OCI-LY3 (cell line): ENCODE data around the gene RAD17.

Experiments
- H2AFZ ChIP-seq: fragments of 200-600, 300-600 bp; shearing (Covaris generic); 2 replicates; pipeline ENCODE4 v1.6.0; 2014; ENCODE audit warnings: antibody characterized with exemption, low read depth, low read length
- H3K27ac ChIP-seq: fragments of 200-600, 300-600 bp; sonication (generic); 2 replicates; pipeline ENCODE4 v1.5.1; 2014; ENCODE audit warnings: mild to moderate bottlenecking, low read length, moderate library complexity, mixed read lengths
- H3K27me3 ChIP-seq: fragments of 200-600, 300-600 bp; sonication (generic); 2 replicates; pipeline ENCODE4 v1.6.1; 2014; ENCODE audit warnings: low read depth, low read length, mixed read lengths
- H3K36me3 ChIP-seq: fragments of 200-600, 300-600 bp; sonication (generic); replicated peaks from 2 replicates; pipeline ENCODE3; 2014; ENCODE audit warnings: low read depth, low read length, mixed read lengths
- H3K4me1 ChIP-seq: fragments of 300-600, 200-600 bp; sonication (generic); 2 replicates; pipeline ENCODE4 v1.6.1; 2014; ENCODE audit warnings: low read length, mixed read lengths
- H3K4me2 ChIP-seq: fragments of 200-600, 300-600 bp; sonication (generic); 2 replicates; pipeline ENCODE4 v1.6.1; 2014; ENCODE audit warnings: low read length, mixed read lengths
- H3K4me3 ChIP-seq: fragments of 300-600, 200-600 bp; sonication (generic); 2 replicates; pipeline ENCODE4 v1.5.1; 2014; ENCODE audit warnings: antibody characterized with exemption, mild to moderate bottlenecking, low read length, moderate library complexity
- H3K79me2 ChIP-seq: fragments of 300-600, 200-600 bp; shearing (Covaris generic); 2 replicates; pipeline ENCODE4 v1.6.1; 2014; ENCODE audit warnings: mild to moderate bottlenecking, low read length, mixed read lengths
- H3K9ac ChIP-seq: fragments of 300-600, 200-600 bp; shearing (Covaris generic); 2 replicates; pipeline ENCODE4 v1.6.0; 2014; ENCODE audit warnings: mild to moderate bottlenecking, low read length, moderate library complexity
- H3K9me3 ChIP-seq: fragments of 200-600, 300-600 bp; shearing (Covaris generic); 2 replicates; pipeline ENCODE4 v1.6.1; 2014; ENCODE audit warnings: low read length, mixed read lengths; ENCODE audit not compliant: insufficient read depth
- H4K20me1 ChIP-seq: fragments of 200-600, 300-600 bp; sonication (generic); 2 replicates; pipeline ENCODE4 v1.6.1; 2016; ENCODE audit warnings: low read length, mixed read lengths; ENCODE audit not compliant: insufficient read depth
- CTCF ChIP-seq: fragments of 200-600, 300-600 bp; sonication (generic); IDR thresholded peaks from 2 replicates; pipeline ENCODE4 v1.5.1; 2014; ENCODE audit warnings: antibody characterized with exemption, low read length, low read depth
- EZH2phosphoT487 ChIP-seq: fragments of 200-600 bp; shearing (Covaris generic); IDR thresholded peaks from 2 replicates; pipeline ENCODE4 v1.6.1; 2018; ENCODE audit warnings: antibody characterized with exemption, mixed run types, low read depth

RAD17 gene

DNA sequence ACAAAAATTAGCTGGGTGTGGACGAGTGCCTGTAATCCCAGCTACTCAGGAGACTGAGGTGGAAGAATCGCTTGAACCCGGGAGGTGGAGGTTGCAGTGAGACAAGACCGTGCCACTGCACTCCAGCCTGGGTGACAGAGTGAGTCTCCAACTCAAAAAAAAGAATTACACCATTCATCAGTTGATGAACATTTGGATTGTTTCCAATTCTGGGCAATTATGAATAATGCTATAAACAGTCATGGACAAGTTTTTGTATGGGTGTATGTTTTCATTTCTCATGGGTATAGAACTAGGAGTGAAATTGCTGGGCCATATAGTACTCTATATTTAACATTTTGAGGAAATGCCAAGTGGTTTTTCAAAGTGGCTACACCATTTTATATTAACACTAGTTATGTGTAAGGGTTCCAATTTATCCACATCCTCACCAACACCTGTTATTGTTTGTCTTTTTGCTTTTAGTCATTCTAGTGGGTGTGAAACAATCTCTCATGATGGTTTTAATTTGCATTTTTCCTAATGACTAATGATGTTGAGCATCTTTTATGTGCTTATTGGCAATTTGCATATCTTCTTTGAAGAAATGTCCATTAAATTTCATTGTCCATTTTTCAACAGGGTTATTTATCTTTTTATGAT, 28.0 kb upstream of the RAD17 start:
- H3K36me3 ChIP-seq: no peaks in the 10 kb centered on the region
- H3K4me1 ChIP-seq: no peaks in the 10 kb centered on the region
- H2AFZ ChIP-seq: no peak overlapping the region
- no peak overlapping the region for H3K4me2 ChIP-seq
- H3K79me2 ChIP-seq: no peaks in the 10 kb centered on the region
- no peak overlapping the region for H3K27ac ChIP-seq
- H3K9me3 ChIP-seq: no peaks in the 10 kb centered on the region
- no peaks in the 10 kb centered on the region for H4K20me1 ChIP-seq
- TF ChIP-seq CTCF: no peak
- no peak for TF ChIP-seq EZH2phosphoT487
- no peaks in the 10 kb centered on the region for H3K27me3 ChIP-seq
- no peak overlapping the region for H3K9ac ChIP-seq
- no peak overlapping the region for H3K4me3 ChIP-seq

- no peak overlapping the region for H3K4me3 ChIP-seq
- no peaks in the 10 kb centered on the region for H4K20me1 ChIP-seq
- no peak overlapping the region for H3K9ac ChIP-seq
- no peaks in the 10 kb centered on the region for H3K79me2 ChIP-seq
- H3K4me1 ChIP-seq: no peaks in the 10 kb centered on the region
- TF ChIP-seq CTCF (no peak), EZH2phosphoT487 (no peak)
- H3K27ac ChIP-seq: no peak overlapping the region
- H3K27me3 ChIP-seq: no peaks in the 10 kb centered on the region
- H2AFZ ChIP-seq: no peak overlapping the region
- H3K36me3 ChIP-seq: no peaks in the 10 kb centered on the region
- no peaks in the 10 kb centered on the region for H3K9me3 ChIP-seq
- no peak overlapping the region for H3K4me2 ChIP-seq
Measured at GRCh38 chr5:69343083-69343482, 26.5 kb upstream of the RAD17 start.

DNA sequence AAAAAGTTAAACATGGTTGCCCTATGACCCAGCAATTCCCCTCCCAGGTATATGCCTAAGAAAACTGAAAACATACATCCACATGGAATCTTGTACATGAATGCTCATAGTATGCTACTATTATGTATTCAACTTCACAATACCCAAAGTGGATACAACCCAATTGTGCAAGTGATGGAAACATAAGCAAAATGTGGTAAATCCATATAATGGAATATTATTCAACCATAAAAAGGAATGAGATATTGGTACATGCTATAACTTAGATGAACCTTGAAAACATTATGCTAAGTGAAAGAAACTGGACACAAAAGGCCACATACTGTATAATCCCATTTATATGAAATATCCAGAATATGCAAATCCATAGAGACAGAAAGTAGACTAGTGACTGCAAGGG, 19.0 kb upstream of the RAD17 start:
- Histone ChIP-seq H3K4me1 (no peaks in the 10 kb centered on the region), H3K27ac (no peak overlapping the region), H4K20me1 (no peaks in the 10 kb centered on the region), H3K9ac (no peak overlapping the region), H3K4me3 (no peak overlapping the region), H3K79me2 (no peaks in the 10 kb centered on the region), H2AFZ (no peak overlapping the region), H3K27me3 (no peaks in the 10 kb centered on the region), H3K9me3 (no peaks in the 10 kb centered on the region), H3K4me2 (no peak overlapping the region), H3K36me3 (peaks cover 6% of the 10 kb centered on the region)
- TF ChIP-seq CTCF (no peak), EZH2phosphoT487 (no peak)

- Histone ChIP-seq H3K27ac (no peak overlapping the region), H3K27me3 (no peaks in the 10 kb centered on the region), H3K79me2 (peaks cover 36% of the 10 kb centered on the region)
Measured at GRCh38 chr5:69359699-69360098, 9.9 kb upstream of the RAD17 start.

More at GRCh38 chr5:69359699-69360098, 9.9 kb upstream of the RAD17 start:
- Histone ChIP-seq H3K4me2 (no peak overlapping the region), H3K36me3 (peaks cover 6% of the 10 kb centered on the region), H3K4me3 (no peak overlapping the region), H3K4me1 (no peaks in the 10 kb centered on the region), H3K9ac (no peak overlapping the region), H3K9me3 (no peaks in the 10 kb centered on the region), H2AFZ (no peak overlapping the region), H4K20me1 (no peaks in the 10 kb centered on the region)
- TF ChIP-seq EZH2phosphoT487 (no peak), CTCF (no peak)
